ENCODE measurements around the gene CCDC142.

CCDC142 gene

GRCh38 chr2:74471332-74472065, 11.3 kb downstream of the CCDC142 start:
- TF ChIP-seq REST (IDR thresholded peaks at IDR 0.05; ENCODE audit: insufficient read depth in 1 of 2, low read depth in 2 of 2, low read length in 2 of 2) (no peak), POLR2AphosphoS5 (IDR thresholded peaks at IDR 0.05; ENCODE audit: low read depth, low read length) (no peak), FOXP2 (optimal IDR thresholded peaks at IDR 0.05; ENCODE audit: borderline replicate concordance, extremely low read depth, extremely low read length, insufficient read depth) (no peak), TAF1 (IDR thresholded peaks at IDR 0.05; ENCODE audit: borderline replicate concordance, insufficient read depth, low read length) (no peak), SIN3A (IDR thresholded peaks at IDR 0.05; ENCODE audit: borderline replicate concordance, insufficient read depth, low read length) (no peak)

GRCh38 chr2:74464406-74464805, 18.4 kb downstream of the CCDC142 start:
- no peak for TF ChIP-seq SIN3A (IDR thresholded peaks at IDR 0.05; ENCODE audit: borderline replicate concordance, insufficient read depth, low read length)
- TF ChIP-seq REST (IDR thresholded peaks at IDR 0.05; ENCODE audit: insufficient read depth in 1 of 2, low read depth in 2 of 2, low read length in 2 of 2), result no peak
- no peak for TF ChIP-seq POLR2AphosphoS5 (IDR thresholded peaks at IDR 0.05; ENCODE audit: low read depth, low read length)
- no peak for TF ChIP-seq FOXP2 (optimal IDR thresholded peaks at IDR 0.05; ENCODE audit: borderline replicate concordance, extremely low read depth, extremely low read length, insufficient read depth)
- TF ChIP-seq TAF1 (IDR thresholded peaks at IDR 0.05; ENCODE audit: borderline replicate concordance, insufficient read depth, low read length), result no peak

- no peak for TF ChIP-seq FOXP2 (optimal IDR thresholded peaks at IDR 0.05; ENCODE audit: borderline replicate concordance, extremely low read depth, extremely low read length, insufficient read depth)
- TF ChIP-seq REST (IDR thresholded peaks at IDR 0.05; ENCODE audit: insufficient read depth in 1 of 2, low read depth in 2 of 2, low read length in 2 of 2), result no peak
- no peak for TF ChIP-seq POLR2AphosphoS5 (IDR thresholded peaks at IDR 0.05; ENCODE audit: low read depth, low read length)
- TF ChIP-seq TAF1 (IDR thresholded peaks at IDR 0.05; ENCODE audit: borderline replicate concordance, insufficient read depth, low read length), result no peak
- TF ChIP-seq SIN3A (IDR thresholded peaks at IDR 0.05; ENCODE audit: borderline replicate concordance, insufficient read depth, low read length), result no peak
These were observed 20.1 kb downstream of the CCDC142 start for GRCh38 chr2:74462786-74463105.

GRCh38 chr2:74462054-74462785, 20.6 kb downstream of the CCDC142 start:
- TF ChIP-seq TAF1 (IDR thresholded peaks at IDR 0.05; ENCODE audit: borderline replicate concordance, insufficient read depth, low read length), result no peak
- TF ChIP-seq POLR2AphosphoS5 (IDR thresholded peaks at IDR 0.05; ENCODE audit: low read depth, low read length), result no peak
- no peak for TF ChIP-seq REST (IDR thresholded peaks at IDR 0.05; ENCODE audit: insufficient read depth in 1 of 2, low read depth in 2 of 2, low read length in 2 of 2)

Data from PFSK-1 (cell line).